Activated naive CD8-positive, alpha-beta T cell treated with anti-CD3 and anti-CD28 coated beads for 36 hours (primary cell): ENCODE data around the gene CRB2. TPM values are rescaled to one million over a fixed set of nuclear protein-coding genes. Genes with fewer than 3 reads are reported as not detected.

Source experiments
- total RNA-seq, 2 experiments: library from RNA; stranded (reverse); gene quantifications; one replicate each; pipeline ENCODE4 v1.2.3, GENCODE V29; 2021

Gene CRB2
- total RNA-seq, 2 experiments from 2014 or later, result 0.06 to 0.10 TPM

Other genes with a start within 250 kb of the CRB2 start
- gene STRBP, start 87.6 kb upstream of the CRB2 start, total RNA-seq, result 10 to 100 TPM; 43.5 to 46.2 TPM